ENCODE data around the gene TRIM46.

TRIM46 gene

DNA sequence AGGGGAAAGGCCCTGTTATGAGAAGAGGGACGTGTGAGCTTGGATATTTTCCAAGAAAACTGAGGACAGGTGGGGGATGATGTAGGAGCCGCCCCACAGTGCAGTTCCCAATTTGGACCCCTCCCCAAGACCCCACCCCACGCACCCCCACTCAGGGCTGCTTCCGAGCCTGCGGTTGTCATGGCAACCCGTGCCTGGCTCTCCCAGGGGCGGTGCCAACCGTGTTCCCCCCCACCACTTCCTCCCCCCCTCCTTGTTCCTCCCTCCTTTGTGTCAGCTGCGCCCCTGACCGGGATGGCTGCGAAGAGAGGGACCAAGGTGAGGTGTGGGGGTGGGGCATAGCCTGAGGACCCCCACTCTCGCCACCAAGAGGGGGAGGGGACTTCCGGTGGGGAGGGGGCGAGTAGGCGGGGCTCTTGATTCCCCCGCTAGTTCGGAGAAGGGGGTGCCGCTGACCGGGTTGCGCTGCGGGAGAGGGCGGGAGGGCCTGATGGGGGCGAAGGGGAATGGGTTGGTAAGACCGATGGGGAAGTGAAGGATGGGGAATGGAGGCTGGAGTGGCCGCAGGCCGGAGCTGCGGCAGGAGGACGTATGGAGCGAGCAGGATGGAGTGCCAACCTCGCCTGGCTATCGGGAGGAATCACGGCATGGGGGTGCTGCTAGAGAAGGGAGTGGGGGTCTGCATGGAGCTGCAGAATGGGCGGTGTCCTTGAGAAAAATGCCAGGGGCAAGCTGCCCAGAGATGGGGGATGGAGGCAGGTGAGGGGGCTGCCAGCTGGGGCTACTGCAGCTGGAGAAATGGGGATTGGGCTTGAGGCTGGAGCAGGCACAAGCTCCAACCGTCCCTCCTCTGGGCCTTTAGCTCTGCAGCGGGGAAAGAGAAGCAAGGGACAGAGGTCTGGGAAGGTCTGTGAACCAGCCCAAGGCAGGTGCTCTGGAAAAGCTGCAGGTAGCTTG, 953 bp downstream of the TRIM46 start:
- peak in 1 of 2 experiments; percentile 61 for DNase-seq

DNA sequence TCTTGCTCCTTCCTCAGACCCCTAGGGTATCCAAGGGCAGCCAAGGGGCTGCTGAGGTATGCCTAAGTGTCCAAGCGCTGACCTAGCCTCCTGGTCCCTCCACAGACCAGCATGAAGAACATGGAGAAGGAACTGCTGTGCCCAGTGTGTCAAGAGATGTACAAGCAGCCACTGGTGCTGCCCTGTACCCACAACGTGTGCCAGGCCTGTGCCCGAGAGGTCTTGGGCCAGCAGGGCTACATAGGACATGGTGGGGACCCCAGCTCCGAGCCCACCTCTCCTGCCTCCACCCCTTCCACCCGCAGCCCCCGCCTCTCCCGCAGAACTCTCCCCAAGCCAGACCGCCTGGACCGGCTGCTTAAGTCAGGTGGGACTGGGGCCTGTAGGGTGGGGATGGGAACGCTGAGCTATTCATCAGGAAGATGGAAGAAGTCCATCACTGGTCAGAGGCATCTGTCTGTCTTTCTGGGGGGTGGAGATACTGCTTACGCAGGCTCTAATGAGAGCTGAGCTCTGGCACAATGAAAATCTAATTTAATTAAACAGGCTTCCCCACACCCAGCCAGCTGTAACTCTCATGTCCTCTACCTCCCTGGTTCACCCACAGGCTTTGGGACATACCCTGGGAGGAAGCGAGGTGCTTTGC, 1.8 kb downstream of the TRIM46 start:
- no peak for DNase-seq

DNA sequence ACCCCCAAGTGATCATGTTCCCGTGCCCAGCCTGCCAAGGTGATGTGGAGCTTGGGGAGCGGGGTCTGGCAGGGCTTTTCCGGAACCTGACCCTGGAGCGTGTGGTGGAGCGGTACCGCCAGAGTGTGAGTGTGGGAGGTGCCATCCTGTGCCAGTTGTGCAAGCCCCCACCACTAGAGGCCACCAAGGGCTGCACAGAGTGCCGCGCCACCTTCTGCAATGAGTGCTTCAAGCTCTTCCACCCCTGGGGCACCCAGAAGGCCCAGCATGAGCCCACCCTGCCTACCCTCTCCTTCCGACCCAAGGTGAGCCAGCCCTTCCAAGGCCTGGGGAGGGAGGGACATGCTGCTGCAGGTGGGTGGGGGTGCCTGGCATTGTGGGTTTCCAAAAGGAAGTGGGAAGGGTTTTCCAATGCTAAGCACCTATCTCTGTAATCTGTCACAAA, 2.3 kb downstream of the TRIM46 start:
- DNase-seq = no peak

DNA sequence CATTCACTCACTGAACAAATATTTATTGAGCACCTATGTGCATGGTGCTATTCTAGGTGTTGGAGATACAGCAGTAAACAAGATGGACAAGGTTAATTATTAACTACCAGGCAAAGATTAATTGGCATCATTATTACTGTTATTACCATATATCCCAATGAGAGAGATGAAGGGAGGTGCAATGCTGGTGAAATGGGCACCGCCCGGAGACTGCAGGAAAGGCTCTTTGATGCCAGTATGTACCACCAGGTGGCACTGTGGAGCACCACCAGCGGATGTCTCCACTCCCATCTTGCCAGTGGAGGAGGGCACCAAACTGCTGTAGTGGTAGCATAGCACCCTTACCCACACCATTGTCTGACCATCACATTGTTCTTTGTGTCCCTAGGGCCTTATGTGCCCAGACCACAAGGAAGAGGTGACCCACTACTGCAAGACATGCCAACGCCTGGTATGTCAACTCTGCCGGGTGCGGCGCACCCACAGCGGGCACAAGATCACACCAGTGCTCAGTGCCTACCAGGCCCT, 3.0 kb downstream of the TRIM46 start:
- DNase-seq = peak; percentile 35 to 59

DNA sequence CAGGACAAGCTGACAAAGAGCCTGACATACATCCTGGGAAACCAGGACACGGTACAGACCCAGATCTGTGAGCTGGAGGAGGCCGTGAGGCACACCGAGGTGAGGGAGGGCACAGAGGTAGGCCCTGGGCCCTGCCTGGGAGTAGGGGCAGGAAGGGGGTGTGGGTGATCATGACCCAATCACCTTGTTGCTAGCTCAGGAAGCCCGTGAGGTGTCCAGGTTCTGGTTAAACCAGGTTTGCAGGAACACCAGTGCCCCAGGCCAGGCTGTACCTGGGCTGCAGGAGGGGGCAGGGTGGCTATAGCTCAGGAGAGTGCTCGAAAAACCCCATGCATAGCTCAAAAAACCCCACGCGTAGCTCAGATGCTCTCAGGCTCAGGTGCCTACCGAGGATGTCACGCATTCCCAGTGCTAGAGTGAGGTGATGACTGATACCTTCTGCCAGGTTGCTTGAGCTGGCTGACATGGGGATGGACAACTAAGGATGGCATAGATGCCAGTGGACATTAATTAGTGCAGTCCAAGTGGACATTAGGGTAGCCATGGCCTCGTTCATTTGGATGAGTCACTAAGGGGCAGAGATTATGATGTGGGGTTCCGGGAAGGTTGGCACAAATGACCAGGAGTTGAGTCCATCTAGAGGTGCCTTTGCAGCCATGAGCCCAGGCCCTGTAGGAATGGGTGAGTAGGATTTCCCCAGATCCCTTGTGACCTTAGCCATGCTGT, 3.7 kb downstream of the TRIM46 start:
- no peak for DNase-seq

DNA sequence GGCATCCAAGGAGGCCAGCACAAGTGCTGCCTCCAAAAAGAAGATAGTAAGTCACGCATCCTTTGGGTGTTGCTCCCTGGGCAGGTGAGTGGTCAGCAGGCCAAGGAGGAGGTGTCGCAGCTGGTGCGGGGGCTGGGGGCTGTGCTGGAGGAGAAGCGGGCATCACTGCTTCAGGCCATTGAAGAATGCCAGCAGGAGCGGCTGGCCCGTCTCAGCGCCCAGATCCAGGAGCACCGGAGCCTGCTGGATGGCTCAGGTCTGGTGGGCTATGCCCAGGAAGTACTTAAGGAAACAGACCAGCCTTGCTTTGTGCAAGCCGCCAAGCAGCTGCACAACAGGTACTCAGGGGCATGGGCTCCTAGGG, 4.3 kb downstream of the TRIM46 start:
- DNase-seq = no peak

DNA sequence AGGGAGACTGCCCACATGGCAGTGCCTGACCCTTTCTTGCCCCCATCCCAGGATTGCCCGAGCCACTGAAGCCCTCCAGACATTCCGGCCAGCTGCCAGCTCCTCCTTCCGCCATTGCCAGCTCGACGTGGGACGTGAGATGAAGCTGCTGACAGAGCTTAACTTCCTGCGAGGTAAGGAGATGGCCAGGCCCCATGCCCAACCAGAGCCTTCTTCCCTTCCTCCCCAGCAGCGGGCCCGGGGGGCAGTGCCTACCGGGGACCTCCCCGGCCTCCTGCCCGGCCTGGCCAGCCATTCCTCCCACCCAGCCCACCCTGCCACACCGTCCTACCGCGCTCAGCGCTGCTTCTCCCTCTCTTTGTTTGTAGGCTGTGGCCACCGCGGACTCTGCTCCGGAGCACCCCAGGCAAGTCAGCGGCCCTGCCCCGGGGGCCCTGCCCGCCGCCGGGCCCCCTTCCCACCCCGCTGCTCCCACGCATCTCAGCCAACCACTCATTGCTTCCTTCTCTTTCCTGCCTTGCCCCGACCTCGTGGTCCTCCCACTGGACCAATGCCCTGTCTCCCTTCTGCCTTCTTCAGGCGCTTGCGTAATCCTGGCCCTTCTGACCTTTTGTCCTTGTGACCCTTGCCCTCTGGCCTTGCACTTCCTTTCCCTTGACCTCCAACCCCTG, 4.9 kb downstream of the TRIM46 start:
- DNase-seq = no peak

DNA sequence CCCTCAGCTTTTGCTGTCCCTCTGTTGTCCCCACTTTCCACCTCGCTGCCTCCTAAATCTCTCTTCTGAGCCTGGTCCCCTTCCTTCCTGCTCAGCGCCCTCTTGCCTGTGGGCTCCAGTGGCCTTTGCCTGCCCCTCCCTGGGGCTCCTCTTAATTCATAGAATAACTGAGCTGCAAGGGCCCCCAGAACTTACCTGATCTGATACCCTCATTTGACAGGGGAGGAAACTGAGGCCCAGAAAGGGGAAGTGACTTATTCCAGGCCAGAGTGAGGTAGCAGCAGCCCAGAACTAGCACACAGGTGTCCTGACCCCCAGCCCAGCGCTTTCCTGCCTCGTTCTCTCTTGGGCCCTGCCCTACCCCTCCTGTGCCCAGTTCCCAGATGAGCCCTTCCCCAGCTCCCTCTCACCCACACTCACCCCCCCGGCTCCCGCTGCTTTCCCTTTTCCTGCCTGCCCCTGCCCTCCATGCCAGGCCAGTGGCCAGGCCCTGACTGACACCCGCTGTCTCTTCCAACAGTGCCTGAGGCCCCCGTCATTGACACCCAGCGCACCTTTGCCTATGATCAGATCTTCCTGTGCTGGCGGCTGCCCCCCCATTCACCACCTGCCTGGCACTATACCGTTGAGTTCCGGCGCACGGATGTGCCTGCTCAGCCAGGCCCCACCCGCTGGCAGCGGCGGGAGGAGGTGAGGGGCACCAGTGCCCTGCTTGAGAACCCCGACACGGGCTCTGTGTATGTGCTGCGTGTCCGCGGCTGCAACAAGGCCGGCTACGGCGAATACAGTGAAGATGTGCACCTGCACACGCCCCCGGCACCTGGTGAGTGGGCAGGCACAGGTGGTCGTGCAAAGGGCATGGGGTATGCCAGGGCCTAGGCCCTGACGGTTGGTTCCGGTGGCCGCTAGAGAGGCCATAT, 5.7 kb downstream of the TRIM46 start:
- no peak for DNase-seq

DNA sequence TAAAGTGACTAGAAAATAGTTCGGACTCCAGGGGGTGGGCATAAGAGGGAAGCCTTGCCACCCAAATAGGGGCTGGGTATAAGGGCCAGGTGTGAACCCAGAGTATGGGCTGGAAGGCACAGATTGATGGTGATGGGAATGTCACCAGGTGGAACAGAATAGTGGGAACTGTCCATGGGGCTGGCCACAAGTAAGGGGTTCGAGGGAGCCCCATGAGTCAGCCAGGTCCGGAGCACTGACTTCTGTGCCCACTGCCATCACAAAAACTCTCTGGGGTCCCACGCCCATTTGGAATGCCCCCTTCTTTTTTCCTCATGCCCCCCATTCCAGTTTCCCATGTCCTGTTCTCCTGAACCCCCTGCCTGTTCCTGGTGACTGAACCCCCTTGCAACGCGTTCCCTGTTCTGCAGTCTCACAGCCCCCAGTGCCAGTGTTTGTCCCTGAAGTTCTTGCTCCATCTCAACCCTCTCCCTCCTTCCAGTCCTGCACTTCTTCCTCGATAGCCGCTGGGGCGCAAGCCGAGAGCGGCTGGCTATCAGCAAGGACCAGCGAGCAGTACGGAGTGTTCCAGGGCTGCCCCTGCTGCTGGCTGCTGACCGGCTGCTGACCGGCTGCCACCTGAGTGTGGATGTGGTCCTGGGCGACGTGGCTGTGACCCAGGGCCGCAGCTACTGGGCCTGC, 7.9 kb downstream of the TRIM46 start:
- DNase-seq = no peak

DNA sequence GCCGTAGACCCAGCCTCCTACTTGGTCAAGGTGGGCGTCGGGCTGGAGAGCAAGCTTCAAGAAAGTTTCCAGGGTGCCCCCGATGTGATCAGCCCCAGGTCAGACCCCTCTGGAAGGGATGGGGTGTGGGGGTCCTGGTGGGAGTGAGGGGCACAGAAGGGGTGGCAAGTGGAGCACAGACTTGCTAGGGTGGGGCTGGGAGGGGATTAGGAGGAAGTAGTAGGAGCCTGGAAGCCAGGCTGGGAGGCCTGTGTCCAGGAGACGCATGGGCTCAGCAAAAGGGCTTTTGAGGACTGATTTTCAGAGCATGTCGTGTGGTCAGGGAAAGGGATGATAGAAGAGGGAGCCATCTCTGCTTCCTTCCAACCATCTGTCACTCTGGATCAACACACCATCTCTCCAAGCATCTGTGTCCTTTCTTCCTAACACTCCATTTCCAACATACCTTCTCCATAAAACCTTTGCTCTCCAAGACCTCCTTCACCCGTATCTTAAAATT, 8.5 kb downstream of the TRIM46 start:
- DNase-seq = no peak

DNA sequence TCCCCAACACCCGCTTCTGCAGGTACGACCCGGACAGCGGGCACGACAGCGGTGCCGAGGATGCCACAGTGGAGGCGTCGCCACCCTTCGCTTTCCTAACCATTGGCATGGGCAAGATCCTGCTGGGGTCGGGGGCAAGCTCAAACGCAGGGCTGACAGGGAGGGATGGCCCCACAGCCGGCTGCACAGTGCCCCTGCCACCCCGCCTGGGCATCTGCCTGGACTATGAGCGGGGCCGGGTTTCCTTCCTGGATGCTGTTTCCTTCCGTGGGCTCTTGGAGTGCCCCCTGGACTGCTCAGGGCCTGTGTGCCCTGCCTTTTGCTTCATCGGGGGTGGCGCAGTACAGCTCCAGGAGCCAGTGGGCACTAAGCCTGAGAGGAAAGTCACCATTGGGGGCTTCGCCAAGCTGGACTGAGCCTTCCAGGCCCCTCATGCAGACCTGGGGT, 10.1 kb downstream of the TRIM46 start:
- DNase-seq = no peak

DNA sequence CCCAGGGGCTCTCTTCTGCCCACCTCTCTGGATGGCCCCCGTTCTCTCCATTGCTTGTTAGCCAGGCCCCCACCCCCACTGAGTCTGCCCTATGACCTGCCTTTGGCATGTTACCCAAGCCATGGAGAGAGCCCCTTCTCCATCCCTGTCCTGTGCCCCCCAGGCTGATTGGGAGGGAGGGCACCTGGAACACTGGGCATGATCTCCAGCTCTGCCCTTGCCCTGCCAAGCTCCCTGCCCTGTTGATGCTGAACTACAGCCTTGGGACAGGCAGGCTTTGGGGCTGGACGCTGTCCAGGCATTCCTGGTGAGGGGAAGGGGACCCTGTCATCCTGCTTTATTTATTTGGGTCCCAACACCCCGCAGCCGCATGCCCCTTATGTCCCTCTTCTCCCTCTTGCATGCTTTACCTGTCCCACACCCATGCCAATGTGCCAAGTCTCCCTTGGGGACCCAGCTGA, 10.7 kb downstream of the TRIM46 start:
- no peak for DNase-seq

DNA sequence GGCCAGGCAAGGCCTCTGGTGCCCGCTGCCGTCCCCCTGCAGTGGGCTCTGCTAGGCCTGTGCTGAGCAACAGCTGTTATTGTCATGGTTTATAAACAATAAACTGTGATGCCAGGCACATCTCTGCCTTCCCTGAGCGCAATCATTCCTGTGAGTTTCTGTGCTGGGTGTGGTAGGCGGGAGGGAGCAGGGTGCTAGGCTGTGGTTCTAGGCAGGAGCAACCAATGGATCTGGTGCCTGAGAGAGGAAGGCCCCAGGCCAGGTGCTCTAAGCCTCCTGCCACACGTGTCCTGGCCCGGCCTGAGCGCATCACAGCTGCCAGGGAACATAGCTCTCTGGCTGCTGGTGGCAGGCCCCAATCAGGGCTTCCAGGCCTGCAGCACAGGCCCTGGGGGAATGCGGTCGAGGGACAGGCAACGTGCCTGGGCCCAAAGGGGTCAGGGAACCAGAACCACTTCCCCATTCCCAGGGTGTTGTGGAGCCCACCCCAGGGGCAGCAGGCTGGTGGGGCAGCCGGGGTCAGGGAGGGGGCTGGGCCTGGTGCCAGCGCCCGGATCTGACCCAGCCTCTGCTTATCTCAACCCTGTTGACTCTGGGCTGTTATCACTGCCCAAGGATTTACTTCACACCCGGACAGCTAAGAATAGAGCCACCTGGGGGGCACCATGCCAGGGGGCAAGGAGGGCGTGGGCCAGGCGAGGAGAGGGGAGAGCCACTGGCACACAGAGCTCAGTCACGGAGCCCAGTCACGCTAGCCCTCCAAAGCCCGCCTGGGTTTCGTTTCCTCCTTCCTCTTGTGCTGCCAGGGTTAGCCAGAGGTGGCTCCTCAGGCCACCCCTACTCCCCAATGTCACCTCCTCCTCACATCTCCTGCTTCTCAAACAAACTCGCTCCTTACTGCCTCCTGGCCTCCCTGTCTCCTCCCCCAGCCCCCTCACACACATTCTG, 11.5 kb downstream of the TRIM46 start:
- no peak for DNase-seq

DNA sequence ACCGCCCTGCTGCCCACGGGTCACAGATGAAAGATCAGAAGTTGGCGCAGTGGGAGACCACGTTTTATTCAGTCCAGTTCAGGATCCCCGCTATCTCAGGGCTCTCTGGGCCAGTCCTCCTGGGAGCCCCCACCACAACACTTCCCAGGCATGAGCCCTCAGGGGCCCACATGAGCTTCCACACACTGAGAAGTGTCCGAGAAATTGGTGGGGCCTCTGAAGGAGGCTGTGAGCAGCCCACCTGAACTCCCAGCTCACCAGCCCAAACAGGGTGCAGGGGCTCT, 12.1 kb downstream of the TRIM46 start:
- no peak for DNase-seq

DNA sequence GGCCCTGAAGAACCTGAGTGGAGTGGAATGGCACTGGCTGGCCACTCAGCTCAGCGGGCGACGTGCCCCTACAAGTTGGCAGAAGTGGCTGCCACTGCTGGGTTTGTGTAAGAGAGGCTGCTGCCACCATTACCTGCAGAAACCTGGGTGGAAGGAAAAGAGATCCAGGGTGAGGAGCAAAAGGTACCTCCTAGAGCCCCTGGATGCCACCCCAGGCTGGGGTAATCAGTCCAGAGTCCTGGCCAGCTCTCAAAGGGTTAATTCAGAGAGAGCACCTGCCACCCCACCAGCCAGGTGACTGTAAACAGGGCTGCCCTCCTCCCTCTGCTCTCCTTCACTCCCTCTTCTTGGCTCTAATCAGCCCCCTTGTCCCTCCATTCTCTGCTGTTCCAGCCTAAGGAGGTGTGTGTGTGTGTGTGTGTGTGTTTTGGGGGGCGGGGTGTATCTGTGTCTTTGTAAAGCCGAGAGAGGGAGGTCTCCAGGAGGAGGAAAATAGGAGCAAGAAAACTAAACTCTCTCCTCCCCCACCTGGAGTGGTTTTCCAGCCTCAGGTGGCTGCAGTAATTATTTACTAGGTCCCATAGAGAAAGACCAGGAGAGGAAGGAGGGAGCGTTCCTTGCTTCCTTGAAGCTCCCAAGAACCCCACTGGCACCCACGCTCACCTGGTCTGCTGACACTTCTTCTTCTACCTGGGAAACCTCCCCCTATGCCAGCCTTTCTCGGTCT, 12.6 kb downstream of the TRIM46 start:
- DNase-seq = no peak

DNA sequence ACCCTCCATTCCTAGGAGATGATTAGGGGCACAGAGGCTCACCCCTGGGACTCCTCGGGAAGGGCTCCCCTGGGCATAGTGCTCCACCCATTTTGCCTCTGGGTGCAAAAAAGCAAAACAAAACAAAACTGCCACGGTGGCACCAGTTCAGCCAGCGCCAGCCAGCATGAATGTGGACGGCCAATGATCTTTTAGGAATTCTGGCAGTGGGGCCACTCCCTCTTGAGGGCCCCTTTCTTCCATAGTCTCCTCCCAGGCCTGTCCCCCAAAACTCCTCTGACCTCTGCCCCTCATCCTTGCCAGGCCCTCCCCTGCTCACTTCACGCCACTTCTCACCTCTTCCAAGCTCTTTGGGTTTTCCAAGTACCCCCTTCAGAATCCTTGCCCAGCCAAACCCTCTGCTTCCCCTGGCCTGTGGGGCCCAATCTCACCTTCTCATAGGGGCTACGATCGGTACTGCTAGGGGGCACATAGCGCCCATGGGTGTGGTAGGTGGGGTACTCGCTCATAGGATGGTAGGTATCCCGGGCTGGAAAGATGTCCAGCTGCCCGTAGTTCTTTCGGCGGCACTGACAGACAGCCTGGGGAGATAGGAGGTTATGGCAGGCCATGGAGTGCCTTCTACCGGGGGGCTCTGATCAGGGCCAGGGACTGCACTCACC, 13.3 kb downstream of the TRIM46 start:
- no peak for DNase-seq

DNA sequence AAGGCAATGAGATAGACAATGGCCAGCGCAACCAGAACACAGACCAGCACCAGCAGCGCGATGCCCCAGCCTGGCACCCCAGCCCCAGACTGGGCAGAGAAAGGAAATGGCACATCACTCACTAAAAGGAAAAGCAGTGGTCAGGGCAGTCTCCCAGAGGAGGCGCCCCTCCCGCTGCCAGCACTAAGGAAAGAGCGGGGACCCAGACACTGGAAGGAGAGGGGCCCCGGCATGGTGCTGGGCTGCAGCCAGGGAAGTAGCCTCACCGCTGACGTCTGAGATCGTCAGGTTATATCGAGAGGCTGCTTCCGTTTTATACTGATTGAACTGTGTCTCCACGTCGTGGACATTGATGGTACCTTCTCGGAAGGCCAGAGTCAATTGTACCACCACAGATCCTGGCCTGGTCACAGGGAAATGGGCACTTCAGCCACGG, 13.8 kb downstream of the TRIM46 start:
- DNase-seq = no peak

DNA sequence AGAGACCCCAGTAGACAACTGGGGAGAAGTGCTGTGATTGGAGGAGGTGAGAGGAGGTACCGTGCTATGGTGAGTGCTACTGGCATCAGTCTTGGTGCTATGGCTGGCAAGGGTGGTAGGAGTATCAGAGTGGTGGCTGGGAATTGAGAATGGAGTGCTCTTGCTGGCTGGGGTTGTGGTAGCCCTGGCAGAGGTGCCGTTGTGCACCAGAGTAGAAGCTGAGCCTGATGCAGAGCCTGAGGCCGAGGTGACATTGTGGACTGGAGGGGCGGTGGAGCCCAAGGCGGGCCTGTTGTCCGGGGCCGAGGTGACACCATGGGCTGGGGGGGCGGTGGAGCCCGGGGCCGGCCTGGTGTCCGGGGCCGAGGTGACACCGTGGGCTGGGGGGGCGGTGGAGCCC, 14.6 kb downstream of the TRIM46 start:
- DNase-seq = no peak

All from NCI-H524 (cell line).